Neural cell (in vitro differentiated cells): ENCODE measurements around the gene MAGEA8. TPM values are rescaled to one million over a fixed set of nuclear protein-coding genes. Genes with fewer than 3 reads are reported as not detected.

Experiments used
- H2AFZ ChIP-seq: fragments of 200-600, 300-800 bp; sonication (generic), shearing (Covaris generic); 2 replicates; pipeline ENCODE4 v1.6.0; 2014; ENCODE audit warnings: low read depth, mild to moderate bottlenecking, antibody characterized with exemption, low read length, moderate library complexity
- H3F3A ChIP-seq: fragments of 200-600 bp; shearing (Covaris generic); 2 replicates; pipeline ENCODE4 v1.6.1; 2016; ENCODE audit warnings: mild to moderate bottlenecking, moderate library complexity, mixed read lengths, antibody characterized with exemption, low read length; ENCODE audit not compliant: insufficient read depth, poor library complexity, severe bottlenecking
- H3K27ac ChIP-seq: fragments of 200-600, 300-800 bp; sonication (generic), shearing (Covaris generic); 2 replicates; pipeline ENCODE4 v1.5.1; 2014; ENCODE audit warnings: mild to moderate bottlenecking, low read length, moderate library complexity
- H3K27me3 ChIP-seq: fragments of 300-800, 200-600 bp; sonication (generic), shearing (Covaris generic); 2 replicates; pipeline ENCODE4 v1.6.0; 2014; ENCODE audit warnings: mild to moderate bottlenecking, low read depth, low read length, moderate library complexity; ENCODE audit not compliant: insufficient read depth
- H3K36me3 ChIP-seq: fragments of 300-800, 200-600 bp; sonication (generic), shearing (Covaris generic); 2 replicates; pipeline ENCODE4 v1.5.1; 2014; ENCODE audit warnings: mild to moderate bottlenecking, antibody characterized with exemption, low read length, moderate library complexity; ENCODE audit not compliant: insufficient read depth
- H3K4me2 ChIP-seq: fragments of 300-800, 200-600 bp; sonication (generic), shearing (Covaris generic); 2 replicates; pipeline ENCODE4 v1.6.0; 2014; ENCODE audit warnings: mild to moderate bottlenecking, low read length
- H3K4me3 ChIP-seq: fragments of 300-800, 200-600 bp; sonication (generic), shearing (Covaris generic); 2 replicates; pipeline ENCODE4 v1.5.1; 2014; ENCODE audit warnings: mild to moderate bottlenecking, low read length, moderate library complexity
- H3K79me2 ChIP-seq: fragments of 200-600 bp; shearing (Covaris generic); replicated peaks from 2 replicates; pipeline ENCODE4 v1.6.0; 2014; ENCODE audit warnings: mild to moderate bottlenecking, low read length, moderate library complexity; ENCODE audit not compliant: insufficient read depth
- H3K9ac ChIP-seq: fragments of 300-800, 200-600 bp; sonication (generic), shearing (Covaris generic); 2 replicates; pipeline ENCODE4 v1.6.1; 2016; ENCODE audit warnings: mild to moderate bottlenecking, low read length, mixed read lengths
- H3K9me2 ChIP-seq: fragments of 200-600 bp; shearing (Covaris generic); 2 replicates; pipeline ENCODE4 v1.6.1; 2016; ENCODE audit warnings: mild to moderate bottlenecking, low read length, mixed read lengths; ENCODE audit not compliant: insufficient read depth
- H3K9me3 ChIP-seq: fragments of 200-600, 300-800 bp; sonication (generic), shearing (Covaris generic); 2 replicates; pipeline ENCODE4 v1.6.1; 2016; ENCODE audit warnings: mild to moderate bottlenecking, mixed run types, low read length, moderate library complexity, mixed read lengths
- H4K20me1 ChIP-seq: fragments of 200-600 bp; shearing (Covaris generic); 2 replicates; pipeline ENCODE4 v1.6.1; 2016; ENCODE audit warnings: mild to moderate bottlenecking, mixed run types; ENCODE audit not compliant: insufficient read depth
- CTCF ChIP-seq: fragments of 450-650 bp; IDR thresholded peaks from 2 replicates; pipeline ENCODE4 v1.5.1; 2014; ENCODE audit warnings: antibody characterized with exemption, mild to moderate bottlenecking, moderate library complexity; ENCODE audit not compliant: poor library complexity, severe bottlenecking
- EP300 ChIP-seq: fragments of 450-650 bp; conservative IDR thresholded peaks from 2 replicates; pipeline ENCODE4 v1.6.1; 2014; ENCODE audit warnings: antibody characterized with exemption, mild to moderate bottlenecking, moderate library complexity; ENCODE audit not compliant: poor library complexity, severe bottlenecking
- EZH2 ChIP-seq: fragments of 200-600, 300-800 bp; shearing (Covaris generic), sonication (generic); IDR thresholded peaks from 2 replicates; pipeline ENCODE4 v1.6.1; 2014; ENCODE audit warnings: antibody characterized with exemption, low read length, borderline replicate concordance, mild to moderate bottlenecking; ENCODE audit not compliant: insufficient read depth, poor library complexity, severe bottlenecking
- MXI1 ChIP-seq: fragments of 450-650 bp; conservative IDR thresholded peaks from 2 replicates; pipeline ENCODE4 v1.6.1; 2014; ENCODE audit warnings: antibody characterized with exemption, mild to moderate bottlenecking; ENCODE audit not compliant: poor library complexity, severe bottlenecking
- POLR2AphosphoS5 ChIP-seq: IDR thresholded peaks from 2 replicates; pipeline ENCODE4 v1.6.1; 2012
- RAD21 ChIP-seq: fragments of 450-650 bp; conservative IDR thresholded peaks from 2 replicates; pipeline ENCODE4 v1.6.1; 2014; ENCODE audit warnings: antibody characterized with exemption, mild to moderate bottlenecking, moderate library complexity
- REST ChIP-seq: IDR thresholded peaks from 2 replicates; pipeline ENCODE4 v1.6.1; 2012; ENCODE audit warnings: borderline replicate concordance
- SMC3 ChIP-seq: fragments of 450-650 bp; conservative IDR thresholded peaks from 2 replicates; pipeline ENCODE4 v1.6.1; 2014; ENCODE audit warnings: antibody characterized with exemption, mild to moderate bottlenecking, moderate library complexity; ENCODE audit not compliant: poor library complexity
- TAF1 ChIP-seq: IDR thresholded peaks from 2 replicates; pipeline ENCODE4 v1.6.1; 2012; ENCODE audit warnings: low read depth
- polyA plus RNA-seq: library from polyadenylated mRNA; depleted of rRNA; stranded (reverse); fragments of >200 nt; gene quantifications from 2 replicates; pipeline ENCODE4 v1.2.3, GENCODE V29; 2014

Gene MAGEA8
- polyA plus RNA-seq, 1 donor from 2014 or later = not detected

GRCh38 chrX:149865390-149865789, 15.6 kb upstream of the MAGEA8 start:
- Histone ChIP-seq H2AFZ (no peak overlapping the region), H3K79me2 (no peaks in the 10 kb centered on the region), H3F3A (no peaks in the 10 kb centered on the region), H3K27ac (no peak overlapping the region), H4K20me1 (no peaks in the 10 kb centered on the region), H3K27me3 (no peaks in the 10 kb centered on the region), H3K9me3 (no peaks in the 10 kb centered on the region), H3K9ac (no peak overlapping the region), H3K36me3 (no peaks in the 10 kb centered on the region), H3K4me2 (no peak overlapping the region), H3K4me3 (no peak overlapping the region), H3K9me2 (no peaks in the 10 kb centered on the region)
- TF ChIP-seq REST (no peak), POLR2AphosphoS5 (no peak), MXI1 (no peak), EZH2 (no peak)

GRCh38 chrX:149867488-149867887, 13.5 kb upstream of the MAGEA8 start:
- Histone ChIP-seq H3K27me3 (no peaks in the 10 kb centered on the region), H2AFZ (no peak overlapping the region), H3K36me3 (no peaks in the 10 kb centered on the region), H3K9me3 (no peaks in the 10 kb centered on the region), H3K9ac (no peak overlapping the region), H3F3A (no peaks in the 10 kb centered on the region), H3K79me2 (no peaks in the 10 kb centered on the region), H3K4me2 (no peak overlapping the region), H3K4me3 (no peak overlapping the region), H4K20me1 (no peaks in the 10 kb centered on the region), H3K9me2 (no peaks in the 10 kb centered on the region), H3K27ac (no peak overlapping the region)
- TF ChIP-seq SMC3 (no peak), TAF1 (no peak), MXI1 (no peak), EP300 (no peak), EZH2 (no peak), POLR2AphosphoS5 (no peak)

GRCh38 chrX:149870840-149871239, 10.1 kb upstream of the MAGEA8 start:
- H3K4me3 ChIP-seq = no peak overlapping the region
- H3K9me2 ChIP-seq = no peaks in the 10 kb centered on the region
- no peaks in the 10 kb centered on the region for H3K79me2 ChIP-seq
- no peak overlapping the region for H3K9ac ChIP-seq
- H3K4me2 ChIP-seq = no peak overlapping the region
- H3F3A ChIP-seq = no peaks in the 10 kb centered on the region
- H3K36me3 ChIP-seq = no peaks in the 10 kb centered on the region
- no peaks in the 10 kb centered on the region for H3K27me3 ChIP-seq
- no peaks in the 10 kb centered on the region for H3K9me3 ChIP-seq
- no peaks in the 10 kb centered on the region for H4K20me1 ChIP-seq
- no peak overlapping the region for H2AFZ ChIP-seq
- TF ChIP-seq RAD21 (no peak), EP300 (no peak), TAF1 (no peak), MXI1 (no peak), EZH2 (no peak), SMC3 (no peak), CTCF (no peak)
- H3K27ac ChIP-seq = no peak overlapping the region
